HCT116 (cell line): ENCODE measurements around the gene CPHXL2. TPM values are rescaled to one million over a fixed set of nuclear protein-coding genes. Genes with fewer than 3 reads are reported as not detected.

ENCODE experiments used
- ATAC-seq: fragments of 200-7000 bp; cut with Tn5 transposase; 2 replicates; pipeline ENCODE4 v1.9.1; 2020; ENCODE audit warnings: mild to moderate bottlenecking, moderate library complexity
- BruUV-seq: library from RNA; stranded (reverse); fragments of 400-500 nt; replicated peaks from 2 replicates; lab custom pipeline; 2021; lab: Mats Ljungman, UMichigan
- CTCF ChIA-PET: fragments of 300-600 bp; sonication (Branson Sonifier 250); formaldehyde crosslinking; loops from one replicate; lab custom pipeline; 2021; ENCODE audit warnings: antibody characterized with exemption; lab: Charles Lee
- POLR2A ChIA-PET: fragments of 300-600, 350-600 bp; sonication (Branson Sonifier 250); formaldehyde crosslinking; loops from one replicate; lab custom pipeline; 2021; ENCODE audit warnings: antibody characterized with exemption; lab: Charles Lee
- RAD21 ChIA-PET, 2 experiments: fragments of 300-600 bp; sonication (Branson Sonifier 250); formaldehyde crosslinking; loops; one replicate each; lab custom pipeline; 2023; ENCODE audit warnings: low total read pairs in 2 of 2; ENCODE audit not compliant: uncharacterized antibody in 2 of 2, unreplicated experiment in 2 of 2, low non-redundant PET in 1 of 2; lab: Charles Lee
- DNase-seq: peaks from one replicate; pipeline ENCODE4 v3.0.0-alpha.2; 2010; ENCODE audit warnings: low read depth, low spot score
- H2AFZ ChIP-seq: fragments of 200-600 bp; shearing (Covaris generic), sonication (generic); 2 replicates; pipeline ENCODE4 v1.6.1; 2017; ENCODE audit warnings: low read depth, mixed run types, mixed read lengths, antibody characterized with exemption, low read length; ENCODE audit not compliant: poor library complexity, severe bottlenecking
- H3K27ac ChIP-seq: 2 replicates; pipeline ENCODE4 v1.5.1; 2012; ENCODE audit warnings: low read depth, low read length
- H3K27me3 ChIP-seq: fragments of 200-600 bp; sonication (generic); 2 replicates; pipeline ENCODE4 v1.6.1; 2016; ENCODE audit warnings: mixed run types, low read length, mixed read lengths; ENCODE audit not compliant: insufficient read depth
- H3K36me3 ChIP-seq, 2 experiments: fragments of 200-500 bp in 1 of 2; fragments of 200-600 bp in 1 of 2; sonication (Bioruptor generic) in 1 of 2; sonication (generic) in 1 of 2; 2 replicates each; pipeline versions ENCODE4 v1.5.1 to v1.6.1; 2014 to 2016; ENCODE audit warnings: low read length in 2 of 2, inconsistent platforms in 1 of 2, mixed read lengths in 1 of 2, mixed run types in 1 of 2; ENCODE audit not compliant: insufficient read depth in 2 of 2, control insufficient read depth in 1 of 2
- H3K4me1 ChIP-seq, 2 experiments: fragments of 200-600 bp in 1 of 2; sonication (generic) in 1 of 2; 2 replicates each; pipeline versions ENCODE4 v1.5.1 to v1.6.1; 2012 to 2017; ENCODE audit warnings: low read length in 2 of 2, inconsistent platforms in 1 of 2, mild to moderate bottlenecking in 1 of 2, mixed read lengths in 1 of 2, mixed run types in 1 of 2, moderate library complexity in 1 of 2; ENCODE audit not compliant: insufficient read depth in 2 of 2, control insufficient read depth in 1 of 2
- H3K4me2 ChIP-seq: fragments of 200-600 bp; sonication (generic); 2 replicates; pipeline ENCODE4 v1.6.1; 2017; ENCODE audit warnings: mixed run types, low read length, mixed read lengths
- H3K4me3 ChIP-seq, 2 experiments: fragments of 200-600 bp in 1 of 2; sonication (generic) in 1 of 2; replicated peaks in 1 of 2; 2 replicates each; pipeline ENCODE4 v1.5.1; 2011 to 2016; ENCODE audit warnings: low read length in 2 of 2, control low read depth in 1 of 2, low read depth in 1 of 2, mild to moderate bottlenecking in 1 of 2, mixed read lengths in 1 of 2, mixed run types in 1 of 2
- H3K79me2 ChIP-seq: fragments of 200-600 bp; sonication (generic); 2 replicates; pipeline ENCODE4 v1.6.1; 2017; ENCODE audit warnings: mild to moderate bottlenecking, mixed run types, low read length, moderate library complexity, mixed read lengths; ENCODE audit not compliant: insufficient read depth
- H3K9ac ChIP-seq: fragments of 200-600 bp; sonication (generic); 2 replicates; pipeline ENCODE4 v1.6.1; 2016; ENCODE audit warnings: low read length, mixed read lengths
- H3K9me2 ChIP-seq: fragments of 200-600 bp; sonication (generic), shearing (Covaris generic); 2 replicates; pipeline ENCODE4 v1.6.1; 2017; ENCODE audit warnings: mixed run types, mild to moderate bottlenecking, moderate library complexity; ENCODE audit not compliant: insufficient read depth
- H3K9me3 ChIP-seq, 2 experiments: fragments of 200-500 bp in 1 of 2; fragments of 200-600 bp in 1 of 2; sonication (Bioruptor generic) in 1 of 2; sonication (generic) in 1 of 2; 2 replicates each; pipeline ENCODE4 v1.6.1; 2014 to 2017; ENCODE audit warnings: low read length in 2 of 2, mixed read lengths in 2 of 2, inconsistent platforms in 1 of 2, low read depth in 1 of 2, mild to moderate bottlenecking in 1 of 2, mixed run types in 1 of 2, moderate library complexity in 1 of 2; ENCODE audit not compliant: control insufficient read depth in 1 of 2, insufficient read depth in 1 of 2
- H4K20me1 ChIP-seq: fragments of 200-600 bp; sonication (generic), shearing (Covaris generic); 2 replicates; pipeline ENCODE4 v1.6.1; 2017; ENCODE audit warnings: mixed run types, mild to moderate bottlenecking, moderate library complexity; ENCODE audit not compliant: insufficient read depth
- CBX3 ChIP-seq: IDR thresholded peaks from 2 replicates; pipeline ENCODE4 v1.6.1; 2012; ENCODE audit warnings: low read depth
- EZH2phosphoT487 ChIP-seq: fragments of 200-600 bp; IDR thresholded peaks from 2 replicates; pipeline ENCODE4 v1.6.1; 2018; ENCODE audit warnings: antibody characterized with exemption, borderline replicate concordance
- FOSL1 ChIP-seq: IDR thresholded peaks from 2 replicates; pipeline ENCODE4 v1.6.1; 2012; ENCODE audit warnings: low read depth
- POLR2A ChIP-seq: IDR thresholded peaks from 2 replicates; pipeline ENCODE4 v1.7.0; 2011; ENCODE audit warnings: borderline replicate concordance; ENCODE audit not compliant: insufficient read depth, insufficient read length; ENCODE audit errors: extremely low read depth
- SP1 ChIP-seq: IDR thresholded peaks from 2 replicates; pipeline ENCODE4 v1.6.1; 2012; ENCODE audit warnings: low read depth
- TCF7L2 ChIP-seq: IDR thresholded peaks from 2 replicates; pipeline ENCODE4 v1.7.0; 2011; ENCODE audit warnings: borderline replicate concordance, inconsistent platforms; ENCODE audit not compliant: insufficient read depth, insufficient read length; ENCODE audit errors: extremely low read depth
- YY1 ChIP-seq: IDR thresholded peaks from 2 replicates; pipeline ENCODE4 v1.6.1; 2011; ENCODE audit warnings: low read length, low read depth, moderate library complexity, mild to moderate bottlenecking; ENCODE audit not compliant: insufficient replicate concordance; ENCODE audit errors: extremely low read depth
- intact Hi-C: fragments of 100-400 bp; cut with micrococcal nuclease; formaldehyde crosslinking; loops from 2 replicates; pipeline ENCODE4 v1.10.0; 2022
- total RNA-seq: library from RNA; stranded (reverse); gene quantifications from one replicate; pipeline ENCODE4 v1.2.1, GENCODE V29; 2021; ENCODE audit not compliant: unreplicated experiment
- TF ChIP-seq, protein P1 (sequence below): IDR thresholded peaks from 2 replicates; pipeline ENCODE4 v1.6.1; 2012
- TF ChIP-seq, protein P2 (sequence below): IDR thresholded peaks from 2 replicates; pipeline ENCODE4 v1.6.1; 2012; ENCODE audit warnings: low read depth

CPHXL2 gene
- total RNA-seq, 1 experiment from 2014 or later: not detected

- Histone ChIP-seq H2AFZ (no peak overlapping the region), H3K4me3 (no peak overlapping the region), H3K27ac (no peak overlapping the region), H3K79me2 (no peaks in the 10 kb centered on the region), H3K9ac (no peak overlapping the region), H3K36me3 (no peaks in the 10 kb centered on the region), H3K9me2 (no peaks in the 10 kb centered on the region), H3K27me3 (no peaks in the 10 kb centered on the region), H3K9me3 (no peaks in the 10 kb centered on the region), H4K20me1 (no peaks in the 10 kb centered on the region), H3K4me2 (no peak overlapping the region), H3K4me1 (no peaks in the 10 kb centered on the region)
- CTCF ChIA-PET: no interaction called here
- POLR2A ChIA-PET: no interaction called here
- no TSS peak for BruUV-seq
- DNase-seq: no peak
- intact Hi-C loops: no loop called here
- no peak for TF ChIP-seq CBX3
- TF ChIP-seq SP1: no peak
- TF ChIP-seq, protein P1, sequence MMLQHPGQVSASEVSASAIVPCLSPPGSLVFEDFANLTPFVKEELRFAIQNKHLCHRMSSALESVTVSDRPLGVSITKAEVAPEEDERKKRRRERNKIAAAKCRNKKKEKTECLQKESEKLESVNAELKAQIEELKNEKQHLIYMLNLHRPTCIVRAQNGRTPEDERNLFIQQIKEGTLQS: no peak
- TF ChIP-seq FOSL1: no peak
- TF ChIP-seq TCF7L2: no peak
- TF ChIP-seq POLR2A: no peak
- no peak for TF ChIP-seq EZH2phosphoT487
- TF ChIP-seq YY1: no peak
- TF ChIP-seq, protein P2, sequence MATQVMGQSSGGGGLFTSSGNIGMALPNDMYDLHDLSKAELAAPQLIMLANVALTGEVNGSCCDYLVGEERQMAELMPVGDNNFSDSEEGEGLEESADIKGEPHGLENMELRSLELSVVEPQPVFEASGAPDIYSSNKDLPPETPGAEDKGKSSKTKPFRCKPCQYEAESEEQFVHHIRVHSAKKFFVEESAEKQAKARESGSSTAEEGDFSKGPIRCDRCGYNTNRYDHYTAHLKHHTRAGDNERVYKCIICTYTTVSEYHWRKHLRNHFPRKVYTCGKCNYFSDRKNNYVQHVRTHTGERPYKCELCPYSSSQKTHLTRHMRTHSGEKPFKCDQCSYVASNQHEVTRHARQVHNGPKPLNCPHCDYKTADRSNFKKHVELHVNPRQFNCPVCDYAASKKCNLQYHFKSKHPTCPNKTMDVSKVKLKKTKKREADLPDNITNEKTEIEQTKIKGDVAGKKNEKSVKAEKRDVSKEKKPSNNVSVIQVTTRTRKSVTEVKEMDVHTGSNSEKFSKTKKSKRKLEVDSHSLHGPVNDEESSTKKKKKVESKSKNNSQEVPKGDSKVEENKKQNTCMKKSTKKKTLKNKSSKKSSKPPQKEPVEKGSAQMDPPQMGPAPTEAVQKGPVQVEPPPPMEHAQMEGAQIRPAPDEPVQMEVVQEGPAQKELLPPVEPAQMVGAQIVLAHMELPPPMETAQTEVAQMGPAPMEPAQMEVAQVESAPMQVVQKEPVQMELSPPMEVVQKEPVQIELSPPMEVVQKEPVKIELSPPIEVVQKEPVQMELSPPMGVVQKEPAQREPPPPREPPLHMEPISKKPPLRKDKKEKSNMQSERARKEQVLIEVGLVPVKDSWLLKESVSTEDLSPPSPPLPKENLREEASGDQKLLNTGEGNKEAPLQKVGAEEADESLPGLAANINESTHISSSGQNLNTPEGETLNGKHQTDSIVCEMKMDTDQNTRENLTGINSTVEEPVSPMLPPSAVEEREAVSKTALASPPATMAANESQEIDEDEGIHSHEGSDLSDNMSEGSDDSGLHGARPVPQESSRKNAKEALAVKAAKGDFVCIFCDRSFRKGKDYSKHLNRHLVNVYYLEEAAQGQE: no peak
- ATAC-seq: no peak
- RAD21 ChIA-PET: no interaction called here
Observed at GRCh38 chr16:75682308-75682707, 5.5 kb upstream of the CPHXL2 start.
